Activated naive CD8-positive, alpha-beta T cell treated with anti-CD3 and anti-CD28 coated beads, Interleukin-2, amount 50 U/mL, for 16 hours (primary cell): ENCODE measurements around the gene RTCB.

Source experiments
- DNase-seq: peaks from one replicate; pipeline ENCODE4 v3.0.0-alpha.2; 2020; ENCODE audit warnings: low read depth, low spot score

RTCB gene

GRCh38 chr22:32411829-32412592, at the start of gene RTCB:
RTCB (minus strand) TSS chr22:32412247; CDS start chr22:32412156, 91 bp downstream.
- DNase-seq, result peak; percentile 85

GRCh38 chr22:32457031-32457430, 45.0 kb upstream of the RTCB start:
- no peak for DNase-seq

- no peak for DNase-seq
Measured at GRCh38 chr22:32448980-32449379, 36.9 kb upstream of the RTCB start.

GRCh38 chr22:32446321-32446720, 34.3 kb upstream of the RTCB start:
- DNase-seq, result no peak

- no peak for DNase-seq
Measured at GRCh38 chr22:32444068-32444467, 32.0 kb upstream of the RTCB start.

GRCh38 chr22:32430352-32430751, 18.3 kb upstream of the RTCB start:
- no peak for DNase-seq

- DNase-seq, result no peak
Measured at GRCh38 chr22:32426881-32427280, 14.8 kb upstream of the RTCB start.

GRCh38 chr22:32423664-32424063, 11.6 kb upstream of the RTCB start:
- no peak for DNase-seq

GRCh38 chr22:32422062-32422461, 10.0 kb upstream of the RTCB start:
- DNase-seq, result no peak

GRCh38 chr22:32421484-32421883, 9.4 kb upstream of the RTCB start:
- no peak for DNase-seq

GRCh38 chr22:32417906-32418305, 5.9 kb upstream of the RTCB start:
- DNase-seq, result no peak

- no peak for DNase-seq
Measured at GRCh38 chr22:32416556-32417085, 4.6 kb upstream of the RTCB start.

- no peak for DNase-seq
Measured at GRCh38 chr22:32414191-32414590, 2.1 kb upstream of the RTCB start.

- no peak for DNase-seq
Measured at GRCh38 chr22:32413719-32414118, 1.7 kb upstream of the RTCB start.

GRCh38 chr22:32411402-32411801, 645 bp downstream of the RTCB start:
- no peak for DNase-seq

- DNase-seq, result no peak
Measured at GRCh38 chr22:32410459-32410858, 1.6 kb downstream of the RTCB start.

GRCh38 chr22:32409977-32410376, 2.1 kb downstream of the RTCB start:
- no peak for DNase-seq

GRCh38 chr22:32407936-32408335, 4.1 kb downstream of the RTCB start:
- DNase-seq, result no peak

- no peak for DNase-seq
Measured at GRCh38 chr22:32407312-32407711, 4.7 kb downstream of the RTCB start.

- no peak for DNase-seq
Measured at GRCh38 chr22:32404021-32404420, 8.0 kb downstream of the RTCB start.

GRCh38 chr22:32401486-32401885, 10.6 kb downstream of the RTCB start:
- no peak for DNase-seq

- no peak for DNase-seq
Measured at GRCh38 chr22:32396746-32397145, 15.3 kb downstream of the RTCB start.

GRCh38 chr22:32396255-32396654, 15.8 kb downstream of the RTCB start:
- no peak for DNase-seq

- DNase-seq, result no peak
Measured at GRCh38 chr22:32395107-32395506, 16.9 kb downstream of the RTCB start.
